ENCODE measurements around the gene SIK3.

DNA sequence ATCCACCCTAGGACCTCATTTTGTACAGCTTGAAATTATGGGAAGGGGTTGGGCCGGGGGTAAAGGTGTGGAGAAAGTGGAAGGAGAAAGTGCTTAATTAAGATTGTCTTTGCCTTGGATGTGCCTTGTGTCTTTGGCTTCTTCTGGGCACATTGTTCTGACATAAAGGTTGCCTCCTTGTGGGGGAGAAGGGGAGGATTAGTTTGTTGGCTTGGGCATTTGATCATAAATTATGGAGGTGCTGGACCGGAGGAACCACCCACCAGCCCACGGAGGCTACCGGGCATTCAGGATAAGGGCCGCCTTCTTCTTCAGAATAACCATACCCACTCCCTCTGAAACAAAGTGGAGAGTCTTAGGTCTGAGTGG lies 47.1 kb upstream of the SIK3 start:
- TF ChIP-seq, protein P1, sequence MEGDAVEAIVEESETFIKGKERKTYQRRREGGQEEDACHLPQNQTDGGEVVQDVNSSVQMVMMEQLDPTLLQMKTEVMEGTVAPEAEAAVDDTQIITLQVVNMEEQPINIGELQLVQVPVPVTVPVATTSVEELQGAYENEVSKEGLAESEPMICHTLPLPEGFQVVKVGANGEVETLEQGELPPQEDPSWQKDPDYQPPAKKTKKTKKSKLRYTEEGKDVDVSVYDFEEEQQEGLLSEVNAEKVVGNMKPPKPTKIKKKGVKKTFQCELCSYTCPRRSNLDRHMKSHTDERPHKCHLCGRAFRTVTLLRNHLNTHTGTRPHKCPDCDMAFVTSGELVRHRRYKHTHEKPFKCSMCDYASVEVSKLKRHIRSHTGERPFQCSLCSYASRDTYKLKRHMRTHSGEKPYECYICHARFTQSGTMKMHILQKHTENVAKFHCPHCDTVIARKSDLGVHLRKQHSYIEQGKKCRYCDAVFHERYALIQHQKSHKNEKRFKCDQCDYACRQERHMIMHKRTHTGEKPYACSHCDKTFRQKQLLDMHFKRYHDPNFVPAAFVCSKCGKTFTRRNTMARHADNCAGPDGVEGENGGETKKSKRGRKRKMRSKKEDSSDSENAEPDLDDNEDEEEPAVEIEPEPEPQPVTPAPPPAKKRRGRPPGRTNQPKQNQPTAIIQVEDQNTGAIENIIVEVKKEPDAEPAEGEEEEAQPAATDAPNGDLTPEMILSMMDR (IDR thresholded peaks at IDR 0.05; ENCODE audit: low read length), result peak; percentile 28
- no peak for TF ChIP-seq EZH2 (optimal IDR thresholded peaks at IDR 0.05; ENCODE audit: low read depth, low read length)

Measured in MM.1S (cell line).